GM15510 (cell line): ENCODE measurements around the gene SNX10.

Experiments used
- POLR2A ChIP-seq: IDR thresholded peaks from 3 replicates; pipeline ENCODE4 v1.6.1; 2011; ENCODE audit warnings: borderline replicate concordance; ENCODE audit not compliant: insufficient read length; ENCODE audit errors: extremely low read depth

Gene SNX10

GRCh38 chr7:26420422-26421019, 128.9 kb downstream of the SNX10 start:
- no peak for TF ChIP-seq POLR2A

- TF ChIP-seq POLR2A = no peak
Measured at GRCh38 chr7:26422761-26423160, 131.1 kb downstream of the SNX10 start.

- no peak for TF ChIP-seq POLR2A
Measured at GRCh38 chr7:26423436-26423835, 131.8 kb downstream of the SNX10 start.
